Non-pigmented ciliary epithelial cell (primary cell): Measurements from ENCODE around the gene TSEN2.
"Not testable (repeated sequence)": the region's sequence is repeated elsewhere in the genome, so short reads cannot be mapped to it uniquely, and the experiment has no call there.

Experiments used
- DNase-seq: peaks from one replicate; pipeline ENCODE4 v3.0.0-alpha.2; 2010; ENCODE audit warnings: low read depth

TSEN2 gene

GRCh38 chr3:12452361-12453330 lies 31.6 kb upstream of the TSEN2 start:
- DNase-seq, result no peak

GRCh38 chr3:12454076-12454815 lies 30.0 kb upstream of the TSEN2 start:
- no peak for DNase-seq

GRCh38 chr3:12454816-12455121 lies 29.5 kb upstream of the TSEN2 start:
- no peak for DNase-seq

GRCh38 chr3:12455740-12456139 lies 28.5 kb upstream of the TSEN2 start:
- DNase-seq, result no peak

- no peak for DNase-seq
These were observed 27.8 kb upstream of the TSEN2 start for GRCh38 chr3:12456441-12456840.

GRCh38 chr3:12457380-12457779 lies 26.9 kb upstream of the TSEN2 start:
- DNase-seq, result not testable (repeated sequence)

- no peak for DNase-seq
These were observed 25.4 kb upstream of the TSEN2 start for GRCh38 chr3:12458901-12459300.

- no peak for DNase-seq
These were observed 24.2 kb upstream of the TSEN2 start for GRCh38 chr3:12460127-12460526.

- no peak for DNase-seq
These were observed 23.1 kb upstream of the TSEN2 start for GRCh38 chr3:12461097-12461649.

GRCh38 chr3:12462159-12462947 lies 21.9 kb upstream of the TSEN2 start:
- no peak for DNase-seq

- DNase-seq, result no peak
These were observed 20.6 kb upstream of the TSEN2 start for GRCh38 chr3:12463686-12464085.

GRCh38 chr3:12464181-12464580 lies 20.1 kb upstream of the TSEN2 start:
- DNase-seq, result no peak

- DNase-seq, result no peak
These were observed 19.0 kb upstream of the TSEN2 start for GRCh38 chr3:12465151-12465835.

GRCh38 chr3:12465836-12466225 lies 18.4 kb upstream of the TSEN2 start:
- no peak for DNase-seq

- no peak for DNase-seq
These were observed 16.5 kb upstream of the TSEN2 start for GRCh38 chr3:12467746-12468145.

GRCh38 chr3:12468276-12468675 lies 16.0 kb upstream of the TSEN2 start:
- DNase-seq, result no peak

- DNase-seq, result no peak
These were observed 15.5 kb upstream of the TSEN2 start for GRCh38 chr3:12468757-12469156.

- not testable (repeated sequence) for DNase-seq
These were observed 15.1 kb upstream of the TSEN2 start for GRCh38 chr3:12469222-12469621.

GRCh38 chr3:12470111-12470510 lies 14.2 kb upstream of the TSEN2 start:
- DNase-seq, result no peak

- DNase-seq, result no peak
These were observed 13.6 kb upstream of the TSEN2 start for GRCh38 chr3:12470680-12471079.

GRCh38 chr3:12471241-12471640 lies 13.0 kb upstream of the TSEN2 start:
- DNase-seq, result no peak
